H9 (cell line): ENCODE results near the gene STXBP6. TPM values are rescaled to one million over a fixed set of nuclear protein-coding genes. Genes with fewer than 3 reads are reported as not detected.

ENCODE experiments used
- DNase-seq: peaks from one replicate; pipeline ENCODE4 v3.0.0-alpha.2; 2017
- H2AFZ ChIP-seq: one replicate; pipeline ENCODE4 v1.6.1; 2013; ENCODE audit warnings: mild to moderate bottlenecking, low read length, control low read depth, moderate library complexity
- H2AK5ac ChIP-seq: 2 replicates; pipeline ENCODE4 v1.6.1; 2013; ENCODE audit warnings: low read length, control low read depth, mixed read lengths; ENCODE audit not compliant: insufficient read length
- H2BK120ac ChIP-seq: one replicate; pipeline ENCODE4 v1.6.1; 2013; ENCODE audit warnings: low read depth, mild to moderate bottlenecking, low read length, control low read depth, inconsistent platforms; ENCODE audit not compliant: poor library complexity, severe bottlenecking
- H2BK12ac ChIP-seq: 2 replicates; pipeline ENCODE4 v1.6.1; 2013; ENCODE audit warnings: low read length, control low read depth, mixed read lengths, low read depth; ENCODE audit not compliant: insufficient read length
- H2BK15ac ChIP-seq: 2 replicates; pipeline ENCODE4 v1.6.1; 2013; ENCODE audit warnings: low read depth, low read length, control low read depth
- H2BK20ac ChIP-seq: one replicate; pipeline ENCODE4 v1.6.1; 2013; ENCODE audit warnings: low read depth, mild to moderate bottlenecking, low read length, control low read depth, inconsistent platforms; ENCODE audit not compliant: poor library complexity, severe bottlenecking
- H2BK5ac ChIP-seq: 2 replicates; pipeline ENCODE4 v1.6.1; 2013; ENCODE audit warnings: low read length, control low read depth, mixed read lengths; ENCODE audit not compliant: insufficient read length
- H3K14ac ChIP-seq: 2 replicates; pipeline ENCODE4 v1.6.1; 2013; ENCODE audit warnings: low read length, control low read depth; ENCODE audit not compliant: insufficient read depth
- H3K18ac ChIP-seq: 2 replicates; pipeline ENCODE4 v1.6.1; 2013; ENCODE audit warnings: low read depth, mild to moderate bottlenecking, mixed read lengths, low read length, control low read depth; ENCODE audit not compliant: insufficient read length
- H3K23ac ChIP-seq: 2 replicates; pipeline ENCODE4 v1.6.1; 2013; ENCODE audit warnings: low read length, control low read depth, mixed read lengths, low read depth; ENCODE audit not compliant: insufficient read length
- H3K23me2 ChIP-seq: 2 replicates; pipeline ENCODE4 v1.6.1; 2013; ENCODE audit warnings: low read depth, mild to moderate bottlenecking, mixed read lengths, low read length, control low read depth; ENCODE audit not compliant: insufficient read length, poor library complexity, severe bottlenecking
- H3K27ac ChIP-seq: 2 replicates; pipeline ENCODE4 v1.5.1; 2013; ENCODE audit warnings: low read length, control low read depth, mixed read lengths, low read depth; ENCODE audit not compliant: insufficient read length
- H3K27me3 ChIP-seq: 2 replicates; pipeline ENCODE4 v1.6.1; 2013; ENCODE audit warnings: low read length, control low read depth, inconsistent platforms; ENCODE audit not compliant: insufficient read depth
- H3K4ac ChIP-seq: 2 replicates; pipeline ENCODE4 v1.6.1; 2013; ENCODE audit warnings: low read depth, mild to moderate bottlenecking, control low read depth, inconsistent platforms, low read length, moderate library complexity
- H3K4me1 ChIP-seq: 2 replicates; pipeline ENCODE4 v1.6.1; 2013; ENCODE audit warnings: low read length, control low read depth, inconsistent platforms; ENCODE audit not compliant: insufficient read depth
- H3K4me2 ChIP-seq: 2 replicates; pipeline ENCODE4 v1.6.1; 2013; ENCODE audit warnings: low read length, control low read depth, mixed read lengths; ENCODE audit not compliant: insufficient read length, insufficient read depth
- H3K56ac ChIP-seq: 2 replicates; pipeline ENCODE4 v1.6.1; 2013; ENCODE audit warnings: low read depth, mild to moderate bottlenecking, mixed read lengths, low read length, control low read depth; ENCODE audit not compliant: insufficient read length
- H3K79me1 ChIP-seq: 2 replicates; pipeline ENCODE4 v1.6.1; 2013; ENCODE audit warnings: low read depth, mild to moderate bottlenecking, moderate library complexity, low read length, control low read depth, inconsistent platforms; ENCODE audit not compliant: insufficient read depth, poor library complexity, severe bottlenecking
- H3K79me2 ChIP-seq: 2 replicates; pipeline ENCODE4 v1.6.1; 2013; ENCODE audit warnings: low read length, control low read depth, inconsistent platforms; ENCODE audit not compliant: insufficient read depth
- H3K9ac ChIP-seq: 2 replicates; pipeline ENCODE4 v1.6.1; 2013; ENCODE audit warnings: low read length, control low read depth, mixed read lengths; ENCODE audit not compliant: insufficient read length; ENCODE audit errors: extremely low read depth
- H3K9me3 ChIP-seq: one replicate; pipeline ENCODE4 v1.6.1; 2013; ENCODE audit warnings: low read depth, low read length, inconsistent platforms; ENCODE audit not compliant: control insufficient read depth
- H3T11ph ChIP-seq: one replicate; pipeline ENCODE4 v1.6.1; 2013; ENCODE audit warnings: mild to moderate bottlenecking, low read length, control low read depth, inconsistent platforms
- H4K20me1 ChIP-seq: one replicate; pipeline ENCODE4 v1.6.1; 2013; ENCODE audit not compliant: control insufficient read depth, insufficient read length, insufficient read depth
- H4K5ac ChIP-seq: 2 replicates; pipeline ENCODE4 v1.6.1; 2013; ENCODE audit warnings: low read depth, mild to moderate bottlenecking, mixed read lengths, low read length, control low read depth; ENCODE audit not compliant: insufficient read length
- H4K8ac ChIP-seq: replicated peaks from 2 replicates; pipeline ENCODE4 v1.6.1; 2013; ENCODE audit warnings: low read length, control low read depth, mixed read lengths, low read depth; ENCODE audit not compliant: insufficient read length
- H4K91ac ChIP-seq: 2 replicates; pipeline ENCODE4 v1.6.1; 2013; ENCODE audit warnings: low read depth, mild to moderate bottlenecking, moderate library complexity, mixed read lengths, low read length, control low read depth; ENCODE audit not compliant: insufficient read length
- H3K27ac Mint-ChIP-seq, 3 experiments: 2 replicates in 2 of 3; 3 replicates in 1 of 3; pipeline ENCODE4 v1.8.0; 2020 to 2021; ENCODE audit warnings: mixed read lengths in 3 of 3, mild to moderate bottlenecking in 1 of 3, moderate library complexity in 1 of 3
- H3K27me3 Mint-ChIP-seq: 2 replicates; pipeline ENCODE4 v1.8.0; 2021; ENCODE audit warnings: low read depth, mild to moderate bottlenecking, moderate library complexity, mixed read lengths
- H3K36me3 Mint-ChIP-seq, 3 experiments: 2 replicates in 2 of 3; 3 replicates in 1 of 3; pipeline ENCODE4 v1.8.0; 2020 to 2021; ENCODE audit warnings: low read depth in 3 of 3, mixed read lengths in 3 of 3; ENCODE audit not compliant: insufficient read depth in 1 of 3
- H3K4me1 Mint-ChIP-seq, 2 experiments: 2 replicates each; pipeline ENCODE4 v1.8.0; 2020; ENCODE audit warnings: mixed read lengths in 2 of 2
- H3K4me3 Mint-ChIP-seq, 2 experiments: 2 replicates in 1 of 2; 3 replicates in 1 of 2; pipeline ENCODE4 v1.8.0; 2020 to 2021; ENCODE audit warnings: mild to moderate bottlenecking in 2 of 2, mixed read lengths in 2 of 2, moderate library complexity in 1 of 2
- H3K9me3 Mint-ChIP-seq, 2 experiments: 2 replicates in 1 of 2; 3 replicates in 1 of 2; pipeline ENCODE4 v1.8.0; 2020; ENCODE audit warnings: mild to moderate bottlenecking in 2 of 2, mixed read lengths in 2 of 2, moderate library complexity in 1 of 2
- WGBS: extraction: QIAGEN DNeasy Blood & Tissue Kit; methylation state at CpG from one replicate; pipeline ENCODE4 v1.1.7; 2013; ENCODE audit warnings: missing lambda C conversion rate, low lambda C conversion rate, mixed read lengths; ENCODE audit not compliant: insufficient read length; ENCODE audit errors: extremely low coverage; 5-methylcytosine and 5-hydroxymethylcytosine counted together
- total RNA-seq: library from RNA; stranded (reverse); gene quantifications from 2 replicates; pipeline ENCODE4 v1.2.1, GENCODE V29; 2021
- TF ChIP-seq, protein P1 (sequence below): fragments of 200-600 bp; sonication (generic); conservative IDR thresholded peaks from 3 replicates; pipeline ENCODE4 v1.8.0; 2021; ENCODE audit warnings: antibody characterized with exemption, mild to moderate bottlenecking

STXBP6 gene
- total RNA-seq, 1 experiment from 2014 or later: 3.6 TPM

DNA sequence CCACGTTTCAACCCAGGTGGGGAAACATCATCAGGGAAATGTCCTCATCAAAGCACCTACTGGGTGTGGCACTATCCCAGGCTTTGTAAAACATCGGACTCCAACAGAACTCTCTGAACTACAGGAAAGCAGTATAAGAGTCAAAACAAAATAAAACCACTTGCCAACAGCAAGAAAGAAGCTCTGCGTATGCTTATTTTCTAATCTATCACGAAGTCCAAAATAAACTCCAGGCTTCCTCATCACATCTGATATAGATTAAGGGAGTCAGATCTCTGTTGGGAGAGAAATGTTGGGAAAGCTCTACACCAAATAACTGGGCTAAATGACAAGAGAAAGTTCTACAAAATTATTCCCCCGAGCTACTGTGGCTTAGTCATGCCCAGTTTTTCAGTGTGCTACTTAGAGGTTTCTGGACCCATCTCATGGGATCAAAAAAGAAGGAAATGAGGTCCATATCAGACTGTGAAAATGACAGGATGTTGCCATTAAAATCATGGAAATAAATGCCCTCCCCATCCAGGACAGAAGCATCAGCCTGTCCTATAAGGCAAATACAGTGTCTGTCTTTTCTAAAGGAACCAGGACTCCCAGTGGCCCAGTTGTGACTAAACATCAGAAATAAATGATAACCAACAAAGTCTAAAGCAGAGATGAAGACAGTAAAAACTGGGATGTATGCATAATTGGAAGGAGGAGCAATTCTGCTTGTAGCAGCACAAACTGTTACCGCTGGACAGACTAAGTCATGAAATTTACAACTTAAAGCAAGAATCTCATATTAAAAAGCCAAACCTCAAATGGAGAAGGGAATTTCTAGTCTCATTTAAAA, 149.5 kb downstream of the STXBP6 start:
- H3K79me1 ChIP-seq: no peaks in the 10 kb centered on the region
- H3K18ac ChIP-seq: no peak overlapping the region
- no peaks in the 10 kb centered on the region for H3K4me1 ChIP-seq
- H3T11ph ChIP-seq: no peak overlapping the region
- Mint-ChIP-seq H3K27ac (peak overlapping the region in 1 of 3 experiments; percentile 25; a peak in 1 of 7 replicates), H3K4me1 (no peaks in the 10 kb centered on the region), H3K36me3 (no peaks in the 10 kb centered on the region), H3K27me3 (no peaks in the 10 kb centered on the region), H3K4me3 (no peak overlapping the region), H3K9me3 (no peaks in the 10 kb centered on the region)
- H2BK5ac ChIP-seq: no peak overlapping the region
- no peaks in the 10 kb centered on the region for H3K79me2 ChIP-seq
- no peak overlapping the region for H3K23ac ChIP-seq
- H2BK15ac ChIP-seq: no peak overlapping the region
- H2BK120ac ChIP-seq: no peak overlapping the region
- no peak overlapping the region for H2BK12ac ChIP-seq
- no peak for DNase-seq
- no peak overlapping the region for H3K27ac ChIP-seq
- TF ChIP-seq, protein P1, sequence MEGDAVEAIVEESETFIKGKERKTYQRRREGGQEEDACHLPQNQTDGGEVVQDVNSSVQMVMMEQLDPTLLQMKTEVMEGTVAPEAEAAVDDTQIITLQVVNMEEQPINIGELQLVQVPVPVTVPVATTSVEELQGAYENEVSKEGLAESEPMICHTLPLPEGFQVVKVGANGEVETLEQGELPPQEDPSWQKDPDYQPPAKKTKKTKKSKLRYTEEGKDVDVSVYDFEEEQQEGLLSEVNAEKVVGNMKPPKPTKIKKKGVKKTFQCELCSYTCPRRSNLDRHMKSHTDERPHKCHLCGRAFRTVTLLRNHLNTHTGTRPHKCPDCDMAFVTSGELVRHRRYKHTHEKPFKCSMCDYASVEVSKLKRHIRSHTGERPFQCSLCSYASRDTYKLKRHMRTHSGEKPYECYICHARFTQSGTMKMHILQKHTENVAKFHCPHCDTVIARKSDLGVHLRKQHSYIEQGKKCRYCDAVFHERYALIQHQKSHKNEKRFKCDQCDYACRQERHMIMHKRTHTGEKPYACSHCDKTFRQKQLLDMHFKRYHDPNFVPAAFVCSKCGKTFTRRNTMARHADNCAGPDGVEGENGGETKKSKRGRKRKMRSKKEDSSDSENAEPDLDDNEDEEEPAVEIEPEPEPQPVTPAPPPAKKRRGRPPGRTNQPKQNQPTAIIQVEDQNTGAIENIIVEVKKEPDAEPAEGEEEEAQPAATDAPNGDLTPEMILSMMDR: no peak
- no peak overlapping the region for H3K9ac ChIP-seq
- no peak overlapping the region for H4K8ac ChIP-seq
- no peak overlapping the region for H4K91ac ChIP-seq
- H4K20me1 ChIP-seq: no peaks in the 10 kb centered on the region
- H3K9me3 ChIP-seq: no peaks in the 10 kb centered on the region
- no peak overlapping the region for H2AFZ ChIP-seq
- H2BK20ac ChIP-seq: no peak overlapping the region
- H3K14ac ChIP-seq: no peak overlapping the region
- H3K56ac ChIP-seq: no peak overlapping the region
- H3K23me2 ChIP-seq: no peaks in the 10 kb centered on the region
- H3K4me2 ChIP-seq: no peak overlapping the region
- WGBS: no CpG with 5 or more reads among the region's 6 CpGs
- H4K5ac ChIP-seq: no peak overlapping the region
- H3K27me3 ChIP-seq: no peaks in the 10 kb centered on the region
- no peak overlapping the region for H3K4ac ChIP-seq
- H2AK5ac ChIP-seq: no peak overlapping the region
